ENCODE results near the gene ARHGEF28. TPM values are rescaled to one million over a fixed set of nuclear protein-coding genes. Genes with fewer than 3 reads are reported as not detected.

The ARHGEF28 gene
- polyA plus RNA-seq, 3 donors, result not detected

- H3K27ac ChIP-seq (ENCODE audit: low read depth in 1 of 2, low read length in 2 of 2), result no peak overlapping the region
- H3K79me2 ChIP-seq (ENCODE audit: insufficient read depth, low read length), result no peaks in the 10 kb centered on the region
- Mint-ChIP-seq H3K27ac (peak overlapping the region in 1 of 7 donors; percentile 5), H3K4me1 (no peaks in the 10 kb centered on the region), H3K4me3 (no peak overlapping the region), H3K36me3 (peaks cover 0 to 2% of the 10 kb centered on the region in 2 donors), H3K9me3 (peaks cover 15 to 34% (median 25%) of the 10 kb centered on the region in 7 donors), H3K27me3 (ENCODE audit: low read depth in 3 of 3) (peaks cover 0 to 2% (median 0%) of the 10 kb centered on the region in 3 donors)
- no peak overlapping the region for H3K9ac ChIP-seq (ENCODE audit: insufficient read depth, low read length, poor library complexity, severe bottlenecking)
- H3K4me3 ChIP-seq (replicated peaks in 1 of 3; ENCODE audit: low read depth in 2 of 3, low read length in 3 of 3), result no peak overlapping the region
- no peak for TF ChIP-seq CTCF (IDR thresholded peaks at IDR 0.05)
- no peaks in the 10 kb centered on the region for H4K20me1 ChIP-seq (ENCODE audit: insufficient read depth, low read length)
- no peak overlapping the region for H3K4me2 ChIP-seq (replicated peaks; ENCODE audit: extremely low read depth, low read length, poor library complexity, severe bottlenecking)
- no CpG with 5 or more reads among the region's 2 CpGs for WGBS (ENCODE audit: insufficient coverage)
- DNase-seq, result no peak
- no peaks in the 10 kb centered on the region for H3K36me3 ChIP-seq (replicated peaks in 1 of 2; ENCODE audit: control insufficient read depth in 1 of 2, insufficient read depth in 2 of 2, low read length in 2 of 2)
- H3K4me1 ChIP-seq (ENCODE audit: control insufficient read depth in 1 of 2, insufficient read depth in 2 of 2, low read length in 2 of 2), result no peaks in the 10 kb centered on the region
- H2AFZ ChIP-seq (ENCODE audit: insufficient read depth, low read depth, low read length, poor library complexity, severe bottlenecking), result no peak overlapping the region
- peaks cover 11 to 14% of the 10 kb centered on the region in 2 donors for H3K9me3 ChIP-seq (replicated peaks in 1 of 2; ENCODE audit: control insufficient read depth in 1 of 2, insufficient read depth in 1 of 2, low read length in 2 of 2)
- intact Hi-C loops (cut with micrococcal nuclease), result no loop called here
- no peaks in the 10 kb centered on the region for H3K27me3 ChIP-seq (ENCODE audit: control insufficient read depth in 2 of 2, insufficient read depth in 2 of 2, low read length in 2 of 2)
Observed at GRCh38 chr5:73766902-73767301, 140.9 kb downstream of the ARHGEF28 start.

GRCh38 chr5:73770172-73771025, 144.4 kb downstream of the ARHGEF28 start:
- Histone ChIP-seq H3K4me1 (ENCODE audit: control insufficient read depth in 1 of 2, insufficient read depth in 2 of 2, low read length in 2 of 2) (no peaks in the 10 kb centered on the region), H4K20me1 (ENCODE audit: insufficient read depth, low read length) (no peaks in the 10 kb centered on the region), H2AFZ (ENCODE audit: insufficient read depth, low read depth, low read length, poor library complexity, severe bottlenecking) (no peak overlapping the region), H3K9ac (ENCODE audit: insufficient read depth, low read length, poor library complexity, severe bottlenecking) (no peak overlapping the region), H3K27ac (ENCODE audit: low read depth in 1 of 2, low read length in 2 of 2) (no peak overlapping the region), H3K79me2 (ENCODE audit: insufficient read depth, low read length) (no peaks in the 10 kb centered on the region), H3K36me3 (replicated peaks in 1 of 2; ENCODE audit: control insufficient read depth in 1 of 2, insufficient read depth in 2 of 2, low read length in 2 of 2) (no peaks in the 10 kb centered on the region), H3K9me3 (replicated peaks in 1 of 2; ENCODE audit: control insufficient read depth in 1 of 2, insufficient read depth in 1 of 2, low read length in 2 of 2) (peaks cover 11 to 14% of the 10 kb centered on the region in 2 donors), H3K4me2 (replicated peaks; ENCODE audit: extremely low read depth, low read length, poor library complexity, severe bottlenecking) (no peak overlapping the region), H3K27me3 (ENCODE audit: control insufficient read depth in 2 of 2, insufficient read depth in 2 of 2, low read length in 2 of 2) (no peaks in the 10 kb centered on the region), H3K4me3 (replicated peaks in 1 of 3; ENCODE audit: low read depth in 2 of 3, low read length in 3 of 3) (no peak overlapping the region)
- H3K9me3 Mint-ChIP-seq, result peaks cover 15 to 33% (median 25%) of the 10 kb centered on the region in 7 donors
- H3K4me3 Mint-ChIP-seq, result no peak overlapping the region
- DNase-seq, result no peak
- TF ChIP-seq CTCF (IDR thresholded peaks at IDR 0.05), result no peak
- intact Hi-C loops (cut with micrococcal nuclease), result no loop called here
- no CpG with 5 or more reads among the region's 6 CpGs for WGBS (ENCODE audit: insufficient coverage)
- peaks cover 0 to 2% of the 10 kb centered on the region in 2 donors for H3K36me3 Mint-ChIP-seq
- no peaks in the 10 kb centered on the region for H3K4me1 Mint-ChIP-seq
- peaks cover 0 to 2% (median 0%) of the 10 kb centered on the region in 3 donors for H3K27me3 Mint-ChIP-seq (ENCODE audit: low read depth in 3 of 3)
- H3K27ac Mint-ChIP-seq, result no peak overlapping the region

All from CD14-positive monocyte (primary cell).